ENCODE data around the gene KRTAP6-1.

The KRTAP6-1 gene

GRCh38 chr21:30580132-30580531 lies 33.6 kb downstream of the KRTAP6-1 start:
- no peak overlapping the region for H3K27ac ChIP-seq
- DNase-seq (ENCODE audit: low read depth, low spot score), result no peak

GRCh38 chr21:30579346-30579745 lies 34.4 kb downstream of the KRTAP6-1 start:
- DNase-seq (ENCODE audit: low read depth, low spot score), result no peak
- no peak overlapping the region for H3K27ac ChIP-seq

GRCh38 chr21:30577766-30578165 lies 36.0 kb downstream of the KRTAP6-1 start:
- no peak overlapping the region for H3K27ac ChIP-seq
- no peak for DNase-seq (ENCODE audit: low read depth, low spot score)

GRCh38 chr21:30567617-30568016 lies 46.1 kb downstream of the KRTAP6-1 start:
- H3K27ac ChIP-seq, result no peak overlapping the region
- DNase-seq (ENCODE audit: low read depth, low spot score), result no peak

GRCh38 chr21:30563630-30564029 lies 50.1 kb downstream of the KRTAP6-1 start:
- DNase-seq (ENCODE audit: low read depth, low spot score), result no peak
- H3K27ac ChIP-seq, result no peak overlapping the region
